ENCODE measurements around the gene TASL. TPM values are rescaled to one million over a fixed set of nuclear protein-coding genes. Genes with fewer than 3 reads are reported as not detected.

Gene TASL, protein sequence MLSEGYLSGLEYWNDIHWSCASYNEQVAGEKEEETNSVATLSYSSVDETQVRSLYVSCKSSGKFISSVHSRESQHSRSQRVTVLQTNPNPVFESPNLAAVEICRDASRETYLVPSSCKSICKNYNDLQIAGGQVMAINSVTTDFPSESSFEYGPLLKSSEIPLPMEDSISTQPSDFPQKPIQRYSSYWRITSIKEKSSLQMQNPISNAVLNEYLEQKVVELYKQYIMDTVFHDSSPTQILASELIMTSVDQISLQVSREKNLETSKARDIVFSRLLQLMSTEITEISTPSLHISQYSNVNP
- total RNA-seq = not detected in 2 replicates

DNA sequence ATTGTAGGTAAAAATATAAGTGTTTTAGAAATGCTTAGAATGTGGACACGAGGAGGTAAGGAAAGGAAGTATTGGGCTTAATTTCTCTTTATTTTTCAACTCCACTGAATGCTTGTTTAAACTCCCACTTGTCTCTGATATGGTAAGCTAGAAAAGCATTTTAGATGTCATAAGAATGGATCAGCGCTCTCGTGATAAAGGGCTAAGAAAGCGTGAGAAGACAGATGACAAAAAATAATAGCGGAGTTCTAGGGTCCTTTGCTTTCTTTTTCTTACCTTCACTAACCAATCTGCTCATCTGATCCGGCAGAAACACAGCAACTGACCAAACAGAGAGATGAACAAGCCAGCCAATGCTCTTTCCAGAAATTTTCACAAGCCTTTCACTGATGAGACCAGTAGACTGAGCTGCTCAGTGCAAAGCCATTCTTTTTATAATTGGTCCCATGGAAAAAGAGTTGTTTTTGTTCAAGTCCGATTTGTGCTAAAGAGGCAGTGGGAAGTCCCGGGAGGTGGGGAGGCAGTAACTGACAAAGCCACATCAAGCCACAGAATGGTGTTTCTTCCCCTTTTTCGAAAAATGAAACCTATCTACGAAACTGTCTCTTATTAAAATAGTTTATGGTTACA is at the start of gene TASL:
TSS of gene TASL (minus strand) at position 405 of the 630 bp plus-strand sequence. CDS start 17,411 bp downstream, outside the sequence.

Small RNA genes within 50 kb of the gene (small RNA-seq; reads per million reads assigned to genes)
- not detected for gene CKS1BP6

Other genes starting within 250 kb of the TASL start
- gene GK, start 75.7 kb upstream of the TASL start, total RNA-seq = 15.4 TPM in 2 replicates

All from subcutaneous preadipocyte (primary cell).